Erythroblast (primary cell): Measurements from ENCODE around the gene TAX1BP3.
"Not testable (repeated sequence)": the region's sequence is repeated elsewhere in the genome, so short reads cannot be mapped to it uniquely, and the experiment has no call there.

Experiments used
- GATA1 ChIP-seq: IDR thresholded peaks from 2 replicates; pipeline ENCODE4 v1.6.1; 2011; ENCODE audit warnings: low read depth, mild to moderate bottlenecking, control low read depth, low read length, moderate library complexity
- POLR2A ChIP-seq: IDR thresholded peaks from 2 replicates; pipeline ENCODE4 v1.6.1; 2011; ENCODE audit warnings: mild to moderate bottlenecking, low read length

GRCh38 chr17:3702041-3702539 lies 33.7 kb upstream of the TAX1BP3 start:
- not testable (repeated sequence) for TF ChIP-seq POLR2A, GATA1
